ENCODE results near the gene INAFM1. TPM values are rescaled to one million over a fixed set of nuclear protein-coding genes. Genes with fewer than 3 reads are reported as not detected.

INAFM1 gene
- total and polyA plus RNA-seq, 2 donors, result 2.9 to 11.1 TPM

DNA sequence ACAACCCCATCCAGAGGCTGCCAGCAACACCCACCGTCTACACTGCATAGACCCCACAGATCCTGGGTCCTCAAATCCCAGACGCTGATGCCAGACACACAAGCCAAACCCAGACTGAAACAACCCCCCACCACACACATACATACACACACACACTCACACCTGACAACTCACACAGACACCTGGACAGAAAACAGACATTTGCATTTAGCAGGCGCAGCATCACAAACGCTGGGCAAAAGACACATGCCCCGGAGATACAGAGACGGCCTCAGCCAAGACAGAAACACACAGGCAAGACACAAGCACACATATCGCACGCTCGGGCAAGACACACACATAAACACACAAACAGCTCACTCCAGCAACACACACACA, 45.0 kb upstream of the INAFM1 start:
- peaks cover 0 to 4% of the 10 kb centered on the region in 2 donors for H3K9me3 ChIP-seq (ENCODE audit: control insufficient read depth in 2 of 2, insufficient read depth in 1 of 2, low read length in 1 of 2)

DNA sequence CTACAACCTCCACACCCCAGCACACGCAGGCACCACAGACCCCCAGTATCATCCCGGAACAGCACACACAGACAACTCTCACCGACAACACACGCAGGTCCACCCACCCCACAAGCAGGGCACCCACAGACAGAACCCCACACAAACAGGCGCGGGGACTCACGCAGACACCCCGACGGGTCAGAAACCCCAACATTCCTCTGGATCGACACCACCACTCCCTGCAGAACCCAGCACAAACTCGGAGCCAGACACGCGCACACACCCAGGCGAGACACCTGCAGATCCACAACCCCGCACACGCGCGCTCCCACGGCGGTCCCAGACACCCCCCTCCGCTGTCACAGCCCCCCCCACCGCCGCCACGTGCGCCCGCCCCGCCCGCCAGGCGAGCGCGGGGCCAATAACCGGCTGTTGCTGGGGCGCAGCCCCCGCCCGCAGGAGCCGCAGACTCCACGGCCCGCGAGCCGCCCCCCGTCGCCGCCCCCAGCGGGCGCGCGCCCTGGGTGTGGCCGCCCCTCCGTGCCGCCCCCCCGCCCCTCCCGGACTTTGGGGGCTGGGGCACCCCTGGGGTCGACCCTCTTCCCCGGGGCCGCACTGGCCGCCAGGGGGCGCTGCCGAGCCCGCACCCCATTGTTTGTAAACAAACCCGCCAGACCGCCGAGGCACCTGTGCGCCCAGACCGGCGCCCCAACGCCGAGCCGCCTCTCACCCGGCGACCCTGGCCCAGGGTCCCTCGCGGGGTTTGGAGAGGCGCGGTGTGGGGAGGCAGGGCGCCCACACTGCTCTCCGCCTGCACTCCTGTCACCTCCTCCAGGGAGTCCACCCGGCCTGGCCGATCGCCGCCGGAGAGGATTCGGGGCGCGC, 44.4 kb upstream of the INAFM1 start:
- Histone ChIP-seq H3K4me1 (ENCODE audit: control insufficient read depth in 2 of 2, insufficient read depth in 2 of 2, low read length in 2 of 2) (peaks cover 42 to 66% of the 10 kb centered on the region in 2 donors), H3K36me3 (ENCODE audit: control insufficient read depth in 2 of 2, insufficient read depth in 2 of 2, low read length in 1 of 2) (no peaks in the 10 kb centered on the region), H3K27me3 (ENCODE audit: control insufficient read depth in 2 of 2, insufficient read depth in 1 of 2, low read length in 1 of 2) (peaks cover 5 to 79% of the 10 kb centered on the region in 2 donors), H3K9me3 (ENCODE audit: control insufficient read depth in 2 of 2, insufficient read depth in 1 of 2, low read length in 1 of 2) (peaks cover 0 to 1% of the 10 kb centered on the region in 2 donors), H3K4me3 (ENCODE audit: low read length in 2 of 2) (peak overlapping the region; percentile 63 to 93), H3K27ac (ENCODE audit: low read depth in 1 of 2, low read length in 1 of 2) (peak overlapping the region; percentile 67 to 86)
- under 1% methylated on average over 84 of the region's 84 CpGs for WGBS
- DNase-seq (ENCODE audit: low read depth in 6 of 9, low spot score in 9 of 9), result peak in 4 of 9 donors; percentile 72 to 85 (median 79)

More for the DNA sequence above, 45.0 kb upstream of the INAFM1 start:
- H3K36me3 ChIP-seq (ENCODE audit: control insufficient read depth in 2 of 2, insufficient read depth in 2 of 2, low read length in 1 of 2), result no peaks in the 10 kb centered on the region
- peak overlapping the region; percentile 61 to 67 for H3K27ac ChIP-seq (ENCODE audit: low read depth in 1 of 2, low read length in 1 of 2)
- WGBS, result 7% methylated on average over 9 of the region's 9 CpGs
- peak in 1 of 9 donors; percentile 46 for DNase-seq (ENCODE audit: low read depth in 6 of 9, low spot score in 9 of 9)
- peaks cover 5 to 78% of the 10 kb centered on the region in 2 donors for H3K27me3 ChIP-seq (ENCODE audit: control insufficient read depth in 2 of 2, insufficient read depth in 1 of 2, low read length in 1 of 2)
- peaks cover 42 to 68% of the 10 kb centered on the region in 2 donors for H3K4me1 ChIP-seq (ENCODE audit: control insufficient read depth in 2 of 2, insufficient read depth in 2 of 2, low read length in 2 of 2)
- H3K4me3 ChIP-seq (ENCODE audit: low read length in 2 of 2), result peak overlapping the region; percentile 56 to 93

DNA sequence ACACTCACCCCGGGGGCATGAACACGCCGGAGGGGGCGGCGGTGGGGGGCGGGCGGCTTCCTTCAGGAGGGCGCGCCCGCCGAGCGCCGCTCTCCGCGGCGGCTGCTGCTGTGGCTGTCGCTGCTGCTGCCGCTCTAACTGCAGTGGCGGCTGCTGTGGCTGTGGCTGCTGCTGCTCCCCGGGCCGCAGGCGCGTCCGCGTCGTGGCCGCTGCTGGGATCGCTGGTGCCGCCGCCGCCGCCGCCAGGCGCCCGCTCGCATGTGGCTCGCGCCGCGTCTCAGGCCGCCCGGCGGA, 43.8 kb upstream of the INAFM1 start, which contains the start of gene BBC3:
Gene BBC3, minus strand, starts transcription at position 279 of the 294 bp plus-strand sequence. CDS start 2,768 bp downstream, outside the sequence.
- Histone ChIP-seq H3K36me3 (ENCODE audit: control insufficient read depth in 2 of 2, insufficient read depth in 2 of 2, low read length in 1 of 2) (no peaks in the 10 kb centered on the region), H3K27ac (ENCODE audit: low read depth in 1 of 2, low read length in 1 of 2) (peak within 1 kb of the TSS; percentile 67 to 86), H3K4me1 (ENCODE audit: control insufficient read depth in 2 of 2, insufficient read depth in 2 of 2, low read length in 2 of 2) (peaks cover 37 to 60% of the 10 kb centered on the region in 2 donors), H3K9me3 (ENCODE audit: control insufficient read depth in 2 of 2, insufficient read depth in 1 of 2, low read length in 1 of 2) (no peaks in the 10 kb centered on the region), H3K27me3 (ENCODE audit: control insufficient read depth in 2 of 2, insufficient read depth in 1 of 2, low read length in 1 of 2) (peaks cover 5 to 84% of the 10 kb centered on the region in 2 donors), H3K4me3 (ENCODE audit: low read length in 2 of 2) (peak within 1 kb of the TSS; percentile 63 to 93)
- WGBS, result under 1% methylated on average over 43 of the region's 43 CpGs
- no peak for DNase-seq (ENCODE audit: low read depth in 6 of 9, low spot score in 9 of 9)

DNA sequence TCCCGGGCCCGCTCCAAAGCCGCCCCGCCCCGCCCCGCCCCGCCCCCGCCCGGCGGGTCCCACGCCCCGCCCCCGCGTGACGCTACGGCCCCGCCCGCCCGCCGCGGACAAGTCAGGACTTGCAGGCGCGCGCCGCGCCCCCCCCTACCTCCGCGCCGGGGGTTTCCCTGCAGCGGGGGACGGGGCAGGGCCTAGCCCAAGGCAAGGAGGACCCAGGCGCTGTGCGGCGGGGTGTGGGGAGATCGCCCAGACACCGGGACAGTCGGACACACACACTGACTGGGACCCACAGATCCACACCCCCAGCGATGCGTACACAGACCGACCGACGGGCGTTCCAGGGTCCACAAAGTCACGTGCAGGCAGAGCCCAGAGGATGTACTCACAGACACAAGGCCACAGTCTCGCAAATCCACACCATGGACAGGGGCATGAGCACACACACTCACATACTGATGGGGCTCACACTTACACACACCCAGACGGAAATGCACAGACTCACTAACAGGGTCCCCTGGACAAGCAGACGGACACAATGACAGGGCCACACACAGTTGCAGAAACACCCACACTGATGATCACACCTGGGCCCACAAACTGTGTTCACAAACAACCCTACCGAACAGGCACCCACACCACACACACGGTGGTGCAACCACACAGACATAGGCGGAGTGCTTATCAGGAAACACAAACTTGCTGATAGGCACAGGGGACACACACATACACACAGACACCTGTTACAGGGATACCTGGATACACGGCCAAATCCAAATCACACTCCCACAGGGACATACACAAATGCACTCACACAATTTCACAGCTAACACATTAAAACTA, 43.2 kb upstream of the INAFM1 start:
- Histone ChIP-seq H3K4me3 (ENCODE audit: low read length in 2 of 2) (peak overlapping the region; percentile 23 to 93), H3K27ac (ENCODE audit: low read depth in 1 of 2, low read length in 1 of 2) (peak overlapping the region in 1 of 2 donors; percentile 66), H3K9me3 (ENCODE audit: control insufficient read depth in 2 of 2, insufficient read depth in 1 of 2, low read length in 1 of 2) (no peaks in the 10 kb centered on the region), H3K27me3 (ENCODE audit: control insufficient read depth in 2 of 2, insufficient read depth in 1 of 2, low read length in 1 of 2) (peaks cover 5 to 87% of the 10 kb centered on the region in 2 donors), H3K4me1 (ENCODE audit: control insufficient read depth in 2 of 2, insufficient read depth in 2 of 2, low read length in 2 of 2) (peaks cover 36 to 57% of the 10 kb centered on the region in 2 donors), H3K36me3 (ENCODE audit: control insufficient read depth in 2 of 2, insufficient read depth in 2 of 2, low read length in 1 of 2) (no peaks in the 10 kb centered on the region)
- 9% methylated on average over 51 of the region's 51 CpGs for WGBS
- peak in 4 of 9 donors; percentile 72 to 83 (median 80) for DNase-seq (ENCODE audit: low read depth in 6 of 9, low spot score in 9 of 9)

DNA sequence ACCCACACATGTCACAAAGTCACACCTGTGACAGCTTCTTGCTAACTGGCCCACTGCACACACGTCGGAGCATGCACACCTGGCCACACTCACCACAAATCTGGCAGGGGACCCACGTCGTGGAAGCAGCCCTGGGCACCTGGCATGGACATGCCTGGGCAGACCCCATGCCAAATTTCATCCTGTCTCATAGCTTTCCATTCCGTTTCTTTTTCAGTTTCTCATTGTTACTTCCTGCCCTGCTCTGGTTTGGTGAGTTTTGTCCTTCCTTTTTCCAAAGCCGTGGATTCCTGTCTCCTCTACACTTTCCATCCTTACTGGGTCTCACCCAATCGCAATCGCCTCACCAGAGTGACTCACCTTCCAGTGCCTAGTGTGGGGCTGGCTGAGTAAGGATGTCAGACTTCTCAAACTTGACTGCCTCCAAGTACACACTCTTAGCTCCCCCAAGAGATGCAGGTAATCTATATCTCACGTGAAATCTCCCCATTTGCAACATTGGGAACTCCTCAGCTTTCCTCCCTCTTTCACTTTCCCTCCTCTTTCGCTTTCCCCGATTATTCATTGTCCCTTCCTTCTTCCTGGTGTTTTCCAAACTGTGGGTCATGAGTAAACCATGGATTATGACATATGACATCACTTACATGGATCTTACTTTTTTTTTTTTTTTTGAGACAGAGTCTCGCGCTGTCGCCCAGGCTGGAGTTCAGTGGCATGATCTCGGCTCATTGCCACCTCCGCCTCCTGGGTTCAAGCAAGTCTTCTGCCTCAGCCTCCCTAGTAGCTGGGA, 42.1 kb upstream of the INAFM1 start:
- no peaks in the 10 kb centered on the region for H3K36me3 ChIP-seq (ENCODE audit: control insufficient read depth in 2 of 2, insufficient read depth in 2 of 2, low read length in 1 of 2)
- peak overlapping the region; percentile 49 to 68 for H3K27ac ChIP-seq (ENCODE audit: low read depth in 1 of 2, low read length in 1 of 2)
- 53% methylated on average over 16 of the region's 16 CpGs for WGBS
- peaks cover 5 to 86% of the 10 kb centered on the region in 2 donors for H3K27me3 ChIP-seq (ENCODE audit: control insufficient read depth in 2 of 2, insufficient read depth in 1 of 2, low read length in 1 of 2)
- H3K4me3 ChIP-seq (ENCODE audit: low read length in 2 of 2), result no peak overlapping the region
- H3K4me1 ChIP-seq (ENCODE audit: control insufficient read depth in 2 of 2, insufficient read depth in 2 of 2, low read length in 2 of 2), result peaks cover 24 to 45% of the 10 kb centered on the region in 2 donors
- no peaks in the 10 kb centered on the region for H3K9me3 ChIP-seq (ENCODE audit: control insufficient read depth in 2 of 2, insufficient read depth in 1 of 2, low read length in 1 of 2)
- peak in 1 of 9 donors; percentile 26 for DNase-seq (ENCODE audit: low read depth in 6 of 9, low spot score in 9 of 9)

DNA sequence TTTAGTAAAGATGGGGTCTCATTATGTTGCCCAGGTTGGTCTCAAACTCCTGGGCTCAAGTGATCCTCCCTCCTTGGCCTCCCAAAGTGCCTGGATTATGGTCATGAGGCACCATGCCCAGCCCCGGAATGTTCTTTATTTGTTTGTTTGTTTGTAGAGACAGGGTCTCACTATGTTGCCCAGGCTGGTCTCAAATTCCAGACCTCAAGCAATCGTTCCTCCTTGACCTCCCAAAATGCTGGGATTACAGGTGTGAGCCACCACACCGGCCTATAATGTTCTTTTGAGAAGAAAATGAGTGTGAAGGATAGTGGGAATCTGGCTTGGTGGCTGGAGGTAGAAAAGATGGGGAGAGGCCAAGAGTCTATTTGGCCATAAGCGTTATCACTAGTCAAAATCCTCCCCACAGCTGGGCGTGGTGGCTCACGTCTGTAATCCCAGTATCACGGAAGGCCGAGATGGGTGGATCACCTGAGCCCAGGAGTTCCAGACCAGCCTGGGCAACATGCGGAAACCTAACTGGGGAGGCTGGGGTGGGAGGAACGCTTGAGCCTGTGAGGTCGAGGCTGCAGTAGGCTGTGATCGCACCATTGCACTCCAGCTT, 38.5 kb upstream of the INAFM1 start:
- H3K27me3 ChIP-seq (ENCODE audit: control insufficient read depth in 2 of 2, insufficient read depth in 1 of 2, low read length in 1 of 2), result peaks cover 26 to 92% of the 10 kb centered on the region in 2 donors
- peaks cover 19 to 39% of the 10 kb centered on the region in 2 donors for H3K4me1 ChIP-seq (ENCODE audit: control insufficient read depth in 2 of 2, insufficient read depth in 2 of 2, low read length in 2 of 2)
- H3K36me3 ChIP-seq (ENCODE audit: control insufficient read depth in 2 of 2, insufficient read depth in 2 of 2, low read length in 1 of 2), result no peaks in the 10 kb centered on the region
- H3K9me3 ChIP-seq (ENCODE audit: control insufficient read depth in 2 of 2, insufficient read depth in 1 of 2, low read length in 1 of 2), result peaks cover 0 to 4% of the 10 kb centered on the region in 2 donors
- no peak overlapping the region for H3K4me3 ChIP-seq (ENCODE audit: low read length in 2 of 2)
- no peak overlapping the region for H3K27ac ChIP-seq (ENCODE audit: low read depth in 1 of 2, low read length in 1 of 2)
- 94% methylated on average over 12 of the region's 12 CpGs for WGBS
- DNase-seq (ENCODE audit: low read depth in 6 of 9, low spot score in 9 of 9), result no peak

DNA sequence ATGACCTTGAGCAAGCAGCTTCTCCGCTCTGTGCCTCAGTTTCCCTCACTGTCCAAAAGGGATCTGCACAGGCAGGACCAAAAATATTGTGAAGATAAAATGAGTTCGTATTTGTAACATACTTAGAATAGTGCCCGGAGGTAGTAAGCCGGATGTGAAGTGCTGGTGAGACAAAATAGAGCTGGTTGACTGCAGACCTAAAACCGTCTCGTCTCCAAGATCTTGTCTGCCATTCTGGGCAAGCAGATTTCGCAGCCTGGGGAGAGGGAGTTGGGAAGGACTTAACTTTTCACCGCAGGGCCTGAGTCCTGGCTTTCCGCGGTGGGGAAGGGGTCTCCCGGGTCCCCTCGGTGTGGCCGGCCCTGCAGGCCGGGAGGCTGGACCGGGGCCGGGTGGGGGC, 35.5 kb upstream of the INAFM1 start:
- WGBS, result 13% methylated on average over 16 of the region's 16 CpGs
- H3K36me3 ChIP-seq (ENCODE audit: control insufficient read depth in 2 of 2, insufficient read depth in 2 of 2, low read length in 1 of 2), result no peaks in the 10 kb centered on the region
- H3K4me3 ChIP-seq (ENCODE audit: low read length in 2 of 2), result peak overlapping the region in 1 of 2 donors; percentile 40
- peaks cover 0 to 9% of the 10 kb centered on the region in 2 donors for H3K9me3 ChIP-seq (ENCODE audit: control insufficient read depth in 2 of 2, insufficient read depth in 1 of 2, low read length in 1 of 2)
- DNase-seq (ENCODE audit: low read depth in 6 of 9, low spot score in 9 of 9), result peak in 1 of 9 donors; percentile 44
- peaks cover 16 to 49% of the 10 kb centered on the region in 2 donors for H3K4me1 ChIP-seq (ENCODE audit: control insufficient read depth in 2 of 2, insufficient read depth in 2 of 2, low read length in 2 of 2)
- H3K27ac ChIP-seq (ENCODE audit: low read depth in 1 of 2, low read length in 1 of 2), result peak overlapping the region in 1 of 2 donors; percentile 21
- peaks cover 29 to 92% of the 10 kb centered on the region in 2 donors for H3K27me3 ChIP-seq (ENCODE audit: control insufficient read depth in 2 of 2, insufficient read depth in 1 of 2, low read length in 1 of 2)

DNA sequence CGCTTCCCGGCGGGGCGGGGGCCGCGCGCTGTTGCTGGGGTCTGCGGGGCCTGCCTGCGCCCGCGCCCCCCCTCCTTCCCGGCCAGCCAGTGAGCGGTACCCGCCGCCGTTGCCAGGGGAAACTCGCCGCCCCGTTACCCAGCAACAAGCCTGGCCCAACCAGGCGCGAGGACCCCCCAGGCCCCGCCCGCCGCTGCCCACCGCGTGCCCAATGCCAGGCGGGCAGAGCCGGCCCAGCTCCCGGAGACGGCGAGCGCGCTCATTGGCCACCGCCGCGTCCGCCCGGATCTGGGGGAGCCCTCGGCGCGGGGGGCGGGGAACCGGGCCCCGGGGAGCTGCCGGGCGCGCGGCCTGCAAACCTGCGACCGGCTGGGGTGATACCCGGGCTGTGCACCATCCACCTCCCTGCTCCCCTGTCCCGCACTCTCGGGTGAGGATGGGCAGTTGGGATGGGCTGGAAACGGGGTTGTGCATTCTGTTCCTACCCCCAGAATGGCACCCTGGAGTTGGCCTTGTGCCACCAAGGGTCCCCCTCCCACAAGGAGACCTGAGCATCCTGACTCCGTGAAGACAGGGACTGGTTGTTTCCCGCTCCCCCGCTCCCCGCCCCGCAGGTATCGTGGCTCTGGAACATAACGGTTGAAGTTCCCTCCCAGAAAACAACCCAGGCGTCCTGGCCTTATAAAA, 34.9 kb upstream of the INAFM1 start:
- H3K4me1 ChIP-seq (ENCODE audit: control insufficient read depth in 2 of 2, insufficient read depth in 2 of 2, low read length in 2 of 2), result peaks cover 16 to 55% of the 10 kb centered on the region in 2 donors
- H3K4me3 ChIP-seq (ENCODE audit: low read length in 2 of 2), result peak overlapping the region in 1 of 2 donors; percentile 40
- no peak overlapping the region for H3K27ac ChIP-seq (ENCODE audit: low read depth in 1 of 2, low read length in 1 of 2)
- no peaks in the 10 kb centered on the region for H3K36me3 ChIP-seq (ENCODE audit: control insufficient read depth in 2 of 2, insufficient read depth in 2 of 2, low read length in 1 of 2)
- peak in 1 of 9 donors; percentile 43 for DNase-seq (ENCODE audit: low read depth in 6 of 9, low spot score in 9 of 9)
- WGBS, result 4% methylated on average over 62 of the region's 62 CpGs
- H3K9me3 ChIP-seq (ENCODE audit: control insufficient read depth in 2 of 2, insufficient read depth in 1 of 2, low read length in 1 of 2), result peaks cover 0 to 9% of the 10 kb centered on the region in 2 donors
- H3K27me3 ChIP-seq (ENCODE audit: control insufficient read depth in 2 of 2, insufficient read depth in 1 of 2, low read length in 1 of 2), result peaks cover 29 to 88% of the 10 kb centered on the region in 2 donors

Measured in thymus (tissue), 11 donors.